Measurements from ENCODE around the gene KLF4.

- TF ChIP-seq CTCF (IDR thresholded peaks at IDR 0.05) = no peak
- no peak for TF ChIP-seq EP300 (IDR thresholded peaks at IDR 0.05)
- no peak for TF ChIP-seq POLR2A (IDR thresholded peaks at IDR 0.05)
- TF ChIP-seq POLR2AphosphoS5 (IDR thresholded peaks at IDR 0.05) = no peak
These were observed 18.0 kb downstream of the KLF4 start for GRCh38 chr9:107471552-107471951.

Data from upper lobe of left lung (tissue), 4 donors.